HEK293 (cell line): ENCODE measurements around the gene CCNA2.

Experiments
- FEZF1 ChIP-seq: fragments of 450-650 bp; formaldehyde crosslinking; IDR thresholded peaks from 2 replicates; pipeline ENCODE4 v1.5.1; 2016; ENCODE audit warnings: missing biosample characterization, missing genetic modification characterization
- KLF10 ChIP-seq: fragments of 450-650 bp; IDR thresholded peaks from 2 replicates; pipeline ENCODE4 v1.5.1; 2018; ENCODE audit warnings: missing biosample characterization, mild to moderate bottlenecking, missing genetic modification characterization
- ZNF23 ChIP-seq: fragments of 450-650 bp; formaldehyde crosslinking; IDR thresholded peaks from 2 replicates; pipeline ENCODE4 v1.5.1; 2016; ENCODE audit warnings: missing biosample characterization, missing genetic modification characterization, borderline replicate concordance
- ZSCAN30 ChIP-seq: fragments of 450-650 bp; IDR thresholded peaks from 2 replicates; pipeline ENCODE4 v1.5.1; 2018; ENCODE audit warnings: missing biosample characterization, mild to moderate bottlenecking, missing genetic modification characterization, moderate library complexity

GRCh38 chr4:121791481-121791880, 32.2 kb downstream of the CCNA2 start:
- no peak for TF ChIP-seq FEZF1 (tag by site-specific recombination)
- TF ChIP-seq ZSCAN30 (tag by site-specific recombination), result no peak
- TF ChIP-seq KLF10, result no peak
- no peak for TF ChIP-seq ZNF23 (tag by site-specific recombination)
